ENCODE data around the gene RBPJL. TPM values are rescaled to one million over a fixed set of nuclear protein-coding genes. Genes with fewer than 3 reads are reported as not detected.

RBPJL gene
- total and polyA plus RNA-seq, 8 donors: 2.2 to 10.4 (median 3.4) TPM; not detected in 4

DNA sequence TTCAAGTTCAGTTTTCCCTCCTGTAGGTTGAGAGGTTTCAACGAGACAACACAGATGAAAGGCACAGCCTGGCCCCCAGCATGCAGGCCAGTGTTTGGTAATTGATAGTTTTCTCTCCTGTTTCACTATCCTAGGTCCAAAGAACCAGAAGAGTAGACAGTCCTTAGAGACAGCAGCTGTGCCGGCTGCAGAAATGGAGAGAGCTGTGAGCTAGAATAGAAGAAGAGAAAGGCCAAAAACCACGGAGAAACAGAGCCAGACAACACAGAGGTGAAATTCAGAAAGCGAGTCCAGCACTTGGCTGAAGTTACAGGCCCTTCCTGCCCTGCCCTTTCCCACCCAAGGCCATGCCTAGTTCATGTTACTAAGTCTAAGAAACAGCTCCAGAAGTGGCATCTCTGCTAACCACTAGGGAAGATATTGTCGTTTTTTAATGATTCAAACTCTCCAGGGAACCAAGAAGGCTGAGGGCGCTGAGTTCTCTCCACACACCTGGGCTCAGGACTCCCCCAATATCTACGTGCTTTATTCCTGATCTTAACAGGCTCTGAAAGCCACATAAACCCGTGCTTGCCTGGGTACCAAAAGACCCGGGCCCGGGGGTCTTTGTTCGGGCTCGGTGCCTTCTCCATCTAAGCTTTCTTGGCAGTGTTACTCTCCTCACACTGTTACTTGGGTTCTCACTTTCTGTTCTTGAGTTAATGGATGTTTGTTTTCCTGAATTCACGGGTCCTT is 16.5 kb upstream of the RBPJL start:
- TF ChIP-seq EP300 (IDR thresholded peaks at IDR 0.05) (no peak), POLR2A (IDR thresholded peaks at IDR 0.05) (no peak), POLR2AphosphoS5 (IDR thresholded peaks at IDR 0.05) (no peak)
- TF ChIP-seq, protein P1, sequence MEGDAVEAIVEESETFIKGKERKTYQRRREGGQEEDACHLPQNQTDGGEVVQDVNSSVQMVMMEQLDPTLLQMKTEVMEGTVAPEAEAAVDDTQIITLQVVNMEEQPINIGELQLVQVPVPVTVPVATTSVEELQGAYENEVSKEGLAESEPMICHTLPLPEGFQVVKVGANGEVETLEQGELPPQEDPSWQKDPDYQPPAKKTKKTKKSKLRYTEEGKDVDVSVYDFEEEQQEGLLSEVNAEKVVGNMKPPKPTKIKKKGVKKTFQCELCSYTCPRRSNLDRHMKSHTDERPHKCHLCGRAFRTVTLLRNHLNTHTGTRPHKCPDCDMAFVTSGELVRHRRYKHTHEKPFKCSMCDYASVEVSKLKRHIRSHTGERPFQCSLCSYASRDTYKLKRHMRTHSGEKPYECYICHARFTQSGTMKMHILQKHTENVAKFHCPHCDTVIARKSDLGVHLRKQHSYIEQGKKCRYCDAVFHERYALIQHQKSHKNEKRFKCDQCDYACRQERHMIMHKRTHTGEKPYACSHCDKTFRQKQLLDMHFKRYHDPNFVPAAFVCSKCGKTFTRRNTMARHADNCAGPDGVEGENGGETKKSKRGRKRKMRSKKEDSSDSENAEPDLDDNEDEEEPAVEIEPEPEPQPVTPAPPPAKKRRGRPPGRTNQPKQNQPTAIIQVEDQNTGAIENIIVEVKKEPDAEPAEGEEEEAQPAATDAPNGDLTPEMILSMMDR (IDR thresholded peaks at IDR 0.05): no peak
- H3K4me3 ChIP-seq: no peak overlapping the region
- 69 to 77% (median 77%) methylated on average over 13 of the region's 13 CpGs for WGBS, 5 donors
- no peaks in the 10 kb centered on the region for H3K9me3 ChIP-seq
- H3K27ac ChIP-seq: no peak overlapping the region
- H3K36me3 ChIP-seq: no peaks in the 10 kb centered on the region
- peaks cover 4 to 24% (median 16%) of the 10 kb centered on the region in 4 donors for H3K4me1 ChIP-seq
- peaks cover 0 to 38% (median 10%) of the 10 kb centered on the region in 3 donors for H3K27me3 ChIP-seq
- no peak for DNase-seq
- intact Hi-C loops (cut with DNase I; ENCODE audit: low total_unique reads): loop anchor here (10.0 kb wide), 2 partner anchors 155 to 275 kb away; no protein-coding TSS in a partner anchor

- Histone ChIP-seq H3K9me3 (no peaks in the 10 kb centered on the region), H3K27me3 (peaks cover 0 to 45% (median 10%) of the 10 kb centered on the region in 3 donors), H3K36me3 (no peaks in the 10 kb centered on the region), H3K27ac (no peak overlapping the region), H3K4me3 (no peak overlapping the region), H3K4me1 (peaks cover 4 to 24% (median 16%) of the 10 kb centered on the region in 4 donors)
- intact Hi-C loops (cut with DNase I; ENCODE audit: low total_unique reads): loop anchor here (10.0 kb wide), 1 partner anchor 276 kb away; no protein-coding TSS in a partner anchor
- TF ChIP-seq, protein P1 (IDR thresholded peaks at IDR 0.05): peak in 5 of 7 experiments; percentile 74 to 85 (median 78)
- no peak for TF ChIP-seq POLR2AphosphoS5 (IDR thresholded peaks at IDR 0.05)
- 15 to 20% (median 17%) methylated on average over 8 of the region's 8 CpGs for WGBS, 5 donors
- peak; percentile 88 to 89 for DNase-seq
Measured at GRCh38 chr20:45290677-45291355, 15.8 kb upstream of the RBPJL start.

DNA sequence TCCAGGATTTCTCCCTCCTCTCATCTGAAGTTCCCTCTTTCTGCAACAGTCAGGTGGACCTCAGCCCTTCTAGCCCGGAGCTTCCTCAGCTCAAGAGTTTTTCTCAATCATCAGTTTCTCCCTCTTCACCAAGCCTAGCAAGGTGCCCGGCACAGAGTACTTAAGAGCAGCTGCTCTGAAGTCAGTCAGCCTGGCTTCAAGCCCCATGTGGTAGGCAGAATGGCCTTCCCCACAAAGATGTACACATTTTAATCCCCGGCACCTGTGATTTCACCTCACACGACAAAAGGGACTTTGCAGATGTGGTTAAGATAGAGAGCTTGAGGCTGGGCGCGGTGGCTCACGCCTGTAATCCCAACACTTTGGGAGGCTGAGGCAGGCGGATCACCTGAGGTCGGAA is 15.1 kb upstream of the RBPJL start:
- peaks cover 4 to 24% (median 16%) of the 10 kb centered on the region in 4 donors for H3K4me1 ChIP-seq
- H3K9me3 ChIP-seq: no peaks in the 10 kb centered on the region
- H3K27me3 ChIP-seq: peaks cover 0 to 48% (median 10%) of the 10 kb centered on the region in 3 donors
- H3K27ac ChIP-seq: no peak overlapping the region
- no peaks in the 10 kb centered on the region for H3K36me3 ChIP-seq
- no peak for DNase-seq
- intact Hi-C loops (cut with DNase I; ENCODE audit: low total_unique reads): loop anchor here (10.0 kb wide), 1 partner anchor 277 kb away; no protein-coding TSS in a partner anchor
- 74 to 82% (median 75%) methylated on average over 9 of the region's 9 CpGs for WGBS, 5 donors
- TF ChIP-seq, protein P1 (IDR thresholded peaks at IDR 0.05): no peak
- no peak for TF ChIP-seq EP300 (IDR thresholded peaks at IDR 0.05)
- TF ChIP-seq POLR2AphosphoS5 (IDR thresholded peaks at IDR 0.05): no peak
- H3K4me3 ChIP-seq: no peak overlapping the region

GRCh38 chr20:45292343-45292742 is 14.3 kb upstream of the RBPJL start:
- no peaks in the 10 kb centered on the region for H3K36me3 ChIP-seq
- intact Hi-C loops (cut with DNase I; ENCODE audit: low total_unique reads): loop anchor here (10.0 kb wide), 1 partner anchor 278 kb away; no protein-coding TSS in a partner anchor
- H3K27ac ChIP-seq: no peak overlapping the region
- 56 to 88% (median 68%) methylated on average over 2 of the region's 2 CpGs for WGBS, 5 donors
- H3K27me3 ChIP-seq: peaks cover 0 to 49% (median 10%) of the 10 kb centered on the region in 3 donors
- TF ChIP-seq POLR2A (IDR thresholded peaks at IDR 0.05) (no peak), EP300 (IDR thresholded peaks at IDR 0.05) (no peak), POLR2AphosphoS5 (IDR thresholded peaks at IDR 0.05) (no peak)
- TF ChIP-seq, protein P1 (IDR thresholded peaks at IDR 0.05): no peak
- no peaks in the 10 kb centered on the region for H3K9me3 ChIP-seq
- no peak for DNase-seq
- peaks cover 4 to 24% (median 16%) of the 10 kb centered on the region in 4 donors for H3K4me1 ChIP-seq
- no peak overlapping the region for H3K4me3 ChIP-seq

Data from stomach (tissue), 9 donors.